GM23338 (cell line): ENCODE data around the gene COL4A1.

Experiments used
- CREB1 ChIP-seq: fragments of 250-450 bp; sonication (Bioruptor Pico); IDR thresholded peaks from 2 replicates; pipeline ENCODE4 v1.5.0; 2020; ENCODE audit warnings: low read depth, mild to moderate bottlenecking, moderate library complexity
- CTCF ChIP-seq, 2 experiments: fragments of 200-600 bp in 1 of 2; sonication (generic) in 1 of 2; conservative IDR thresholded peaks; 2 replicates each; pipeline versions ENCODE4 v1.5.1 to v1.6.1; 2016 to 2017; ENCODE audit warnings: antibody characterized with exemption in 2 of 2, low read depth in 2 of 2, mild to moderate bottlenecking in 2 of 2, moderate library complexity in 1 of 2
- ETS1 ChIP-seq: IDR thresholded peaks from 2 replicates; pipeline ENCODE4 v1.6.1; 2016; ENCODE audit warnings: antibody characterized with exemption
- EZH2 ChIP-seq: fragments of 200-600 bp; sonication (generic); IDR thresholded peaks from one replicate; pipeline ENCODE4 v1.8.0; 2017; ENCODE audit warnings: antibody characterized with exemption, mild to moderate bottlenecking, low read depth; ENCODE audit not compliant: unreplicated experiment
- EZH2phosphoT487 ChIP-seq: fragments of 200-600 bp; sonication (generic); IDR thresholded peaks from one replicate; pipeline ENCODE4 v1.8.1; 2018; ENCODE audit warnings: antibody characterized with exemption; ENCODE audit not compliant: unreplicated experiment
- JUNB ChIP-seq: IDR thresholded peaks from one replicate; pipeline ENCODE4 v1.6.1; 2016; ENCODE audit warnings: antibody characterized with exemption; ENCODE audit not compliant: unreplicated experiment
- NANOG ChIP-seq: IDR thresholded peaks from 2 replicates; pipeline ENCODE4 v1.6.1; 2016; ENCODE audit warnings: antibody characterized with exemption, borderline replicate concordance
- POLR2AphosphoS5 ChIP-seq: IDR thresholded peaks from 2 replicates; pipeline ENCODE4 v1.6.1; 2016; ENCODE audit warnings: antibody characterized with exemption, low read depth
- REST ChIP-seq: IDR thresholded peaks from one replicate; pipeline ENCODE4 v1.6.1; 2018; ENCODE audit warnings: antibody characterized with exemption; ENCODE audit not compliant: unreplicated experiment
- STAT1 ChIP-seq: IDR thresholded peaks from one replicate; pipeline ENCODE4 v1.6.1; 2016; ENCODE audit warnings: antibody characterized with exemption; ENCODE audit not compliant: unreplicated experiment
- ZNF114 ChIP-seq: fragments of 250-450 bp; sonication (Bioruptor Pico); IDR thresholded peaks from 2 replicates; pipeline ENCODE4 v1.5.0; 2020; ENCODE audit warnings: mild to moderate bottlenecking, moderate library complexity
- ZNF331 ChIP-seq: fragments of 250-450 bp; sonication (Bioruptor Pico); IDR thresholded peaks from 2 replicates; pipeline ENCODE4 v1.5.0; 2020; ENCODE audit warnings: low read depth, mild to moderate bottlenecking, moderate library complexity
- ZNF462 ChIP-seq: fragments of 250-450 bp; sonication (Bioruptor Pico); IDR thresholded peaks from 2 replicates; pipeline ENCODE4 v1.5.0; 2020; ENCODE audit warnings: mild to moderate bottlenecking, moderate library complexity

GRCh38 chr13:110339263-110339662, 32.3 kb upstream of the COL4A1 start:
- no peak for TF ChIP-seq CTCF (conservative IDR thresholded peaks at IDR 0.05; ENCODE audit: low read depth in 2 of 2)
- no peak for TF ChIP-seq REST
- TF ChIP-seq EZH2phosphoT487: no peak
- TF ChIP-seq EZH2: no peak
- no peak for TF ChIP-seq NANOG
- TF ChIP-seq POLR2AphosphoS5: no peak
- TF ChIP-seq CREB1 (CRISPR knock-in tag): no peak
- TF ChIP-seq JUNB: no peak
- no peak for TF ChIP-seq ZNF331 (CRISPR knock-in tag)
- TF ChIP-seq ETS1: no peak
- no peak for TF ChIP-seq ZNF462 (CRISPR knock-in tag)
- TF ChIP-seq STAT1: no peak
- TF ChIP-seq ZNF114 (CRISPR knock-in tag): no peak
